ENCODE results near the gene SRSF10. TPM values are rescaled to one million over a fixed set of nuclear protein-coding genes. Genes with fewer than 3 reads are reported as not detected.

The SRSF10 gene
- total and polyA plus RNA-seq, 12 donors = 32.9 to 70.2 (median 52.8) TPM

- no peak overlapping the region for H3K27ac ChIP-seq
- no peaks in the 10 kb centered on the region for H3K36me3 ChIP-seq
- no peaks in the 10 kb centered on the region for H3K9me3 ChIP-seq
- peaks cover 0 to 11% (median 0%) of the 10 kb centered on the region in 9 donors for H3K4me1 ChIP-seq
- TF ChIP-seq CTCF (IDR thresholded peaks at IDR 0.05) = no peak
- 85 to 88% methylated on average over 1 of the region's 1 CpG for WGBS, 2 donors
- no peak overlapping the region for H3K4me3 ChIP-seq
- intact Hi-C loops (cut with DNase I) = no loop called here
- H3K27me3 ChIP-seq = no peaks in the 10 kb centered on the region
- DNase-seq = no peak
- no peak for ATAC-seq
These were observed 48.6 kb downstream of the SRSF10 start for GRCh38 chr1:23931491-23931880.

GRCh38 chr1:23930861-23931490, 49.2 kb downstream of the SRSF10 start:
- no peak for DNase-seq
- no peak for TF ChIP-seq CTCF (IDR thresholded peaks at IDR 0.05)
- WGBS, 2 donors = 53 to 56% methylated on average over 11 of the region's 11 CpGs
- H3K27ac ChIP-seq = no peak overlapping the region
- no peaks in the 10 kb centered on the region for H3K9me3 ChIP-seq
- ATAC-seq = no peak
- H3K36me3 ChIP-seq = no peaks in the 10 kb centered on the region
- intact Hi-C loops (cut with DNase I) = no loop called here
- no peaks in the 10 kb centered on the region for H3K27me3 ChIP-seq
- H3K4me3 ChIP-seq = no peak overlapping the region
- H3K4me1 ChIP-seq = peaks cover 0 to 11% (median 0%) of the 10 kb centered on the region in 9 donors

GRCh38 chr1:23930270-23930669, 49.9 kb downstream of the SRSF10 start:
- Histone ChIP-seq H3K27ac (no peak overlapping the region), H3K4me1 (peaks cover 0 to 11% (median 0%) of the 10 kb centered on the region in 9 donors), H3K9me3 (no peaks in the 10 kb centered on the region), H3K27me3 (no peaks in the 10 kb centered on the region), H3K4me3 (no peak overlapping the region), H3K36me3 (no peaks in the 10 kb centered on the region)
- WGBS, 2 donors = 89 to 91% methylated on average over 5 of the region's 5 CpGs
- intact Hi-C loops (cut with DNase I) = no loop called here
- no peak for TF ChIP-seq CTCF (IDR thresholded peaks at IDR 0.05)
- DNase-seq = no peak
- no peak for ATAC-seq

- Histone ChIP-seq H3K4me3 (no peak overlapping the region), H3K36me3 (no peaks in the 10 kb centered on the region), H3K9me3 (no peaks in the 10 kb centered on the region), H3K4me1 (peaks cover 0 to 11% (median 0%) of the 10 kb centered on the region in 9 donors), H3K27ac (no peak overlapping the region), H3K27me3 (no peaks in the 10 kb centered on the region)
- intact Hi-C loops (cut with DNase I) = no loop called here
- no peak for TF ChIP-seq CTCF (IDR thresholded peaks at IDR 0.05)
- ATAC-seq = no peak
- DNase-seq = no peak
- 78 to 79% methylated on average over 4 of the region's 4 CpGs for WGBS, 2 donors
These were observed 51.3 kb downstream of the SRSF10 start for GRCh38 chr1:23928789-23929188.

Measured in heart right ventricle (tissue), 16 donors.